Astrocyte (in vitro differentiated cells and primary cell): ENCODE data around the gene GFRA1. TPM values are rescaled to one million over a fixed set of nuclear protein-coding genes. Genes with fewer than 3 reads are reported as not detected.

ENCODE experiments used
- DNase-seq: peaks from one replicate; pipeline ENCODE4 v3.0.0-alpha.2; 2010; ENCODE audit warnings: low read depth
- FAIRE-seq: peaks from 2 replicates; lab custom pipeline; 2011; peaks lifted over from hg19 to GRCh38; lab: Jason Lieb, UNC
- H2AFZ ChIP-seq: 2 replicates; pipeline ENCODE4 v1.6.0; 2012; ENCODE audit warnings: low read depth, low read length, inconsistent platforms
- H3K27ac ChIP-seq: 2 replicates; pipeline ENCODE4 v1.5.1; 2011; ENCODE audit warnings: low read depth, low read length, inconsistent platforms
- H3K27me3 ChIP-seq: 2 replicates; pipeline ENCODE4 v1.6.0; 2011; ENCODE audit warnings: low read length, inconsistent platforms; ENCODE audit not compliant: insufficient read depth
- H3K36me3 ChIP-seq: 2 replicates; pipeline ENCODE4 v1.5.1; 2011; ENCODE audit warnings: low read length, inconsistent platforms; ENCODE audit not compliant: insufficient read depth
- H3K4me1 ChIP-seq: 2 replicates; pipeline ENCODE4 v1.5.1; 2011; ENCODE audit warnings: low read length, inconsistent platforms; ENCODE audit not compliant: insufficient read depth
- H3K4me2 ChIP-seq: 2 replicates; pipeline ENCODE4 v1.6.0; 2012; ENCODE audit warnings: low read length, inconsistent platforms
- H3K4me3 ChIP-seq: 2 replicates; pipeline ENCODE4 v1.5.1; 2011; ENCODE audit warnings: low read depth, mild to moderate bottlenecking, low read length, inconsistent platforms; ENCODE audit not compliant: insufficient read depth
- H3K79me2 ChIP-seq: 2 replicates; pipeline ENCODE4 v1.6.0; 2012; ENCODE audit warnings: mild to moderate bottlenecking, low read length, inconsistent platforms; ENCODE audit not compliant: insufficient read depth
- H3K9ac ChIP-seq: 2 replicates; pipeline ENCODE4 v1.6.0; 2012; ENCODE audit warnings: mild to moderate bottlenecking, low read length, inconsistent platforms
- H3K9me3 ChIP-seq: 2 replicates; pipeline ENCODE4 v1.5.1; 2012; ENCODE audit warnings: low read depth, mild to moderate bottlenecking, low read length, inconsistent platforms; ENCODE audit not compliant: insufficient read depth
- H4K20me1 ChIP-seq: 2 replicates; pipeline ENCODE4 v1.6.0; 2012; ENCODE audit warnings: low read length, inconsistent platforms; ENCODE audit not compliant: insufficient read depth
- H3K27ac Mint-ChIP-seq: one replicate; pipeline ENCODE4 v1.8.0; 2021; ENCODE audit warnings: mild to moderate bottlenecking, mixed read lengths; ENCODE audit not compliant: unreplicated experiment
- H3K27me3 Mint-ChIP-seq: one replicate; pipeline ENCODE4 v1.8.0; 2021; ENCODE audit warnings: low read depth, mixed read lengths; ENCODE audit not compliant: unreplicated experiment
- H3K36me3 Mint-ChIP-seq: one replicate; pipeline ENCODE4 v1.8.0; 2021; ENCODE audit warnings: low read depth, mixed read lengths; ENCODE audit not compliant: unreplicated experiment
- H3K4me1 Mint-ChIP-seq: one replicate; pipeline ENCODE4 v1.8.0; 2021; ENCODE audit warnings: low read depth, mixed read lengths; ENCODE audit not compliant: unreplicated experiment
- H3K4me3 Mint-ChIP-seq: one replicate; pipeline ENCODE4 v1.8.0; 2021; ENCODE audit warnings: mild to moderate bottlenecking, moderate library complexity, mixed read lengths; ENCODE audit not compliant: unreplicated experiment
- H3K9me3 Mint-ChIP-seq: one replicate; pipeline ENCODE4 v1.8.0; 2021; ENCODE audit warnings: mild to moderate bottlenecking, mixed read lengths; ENCODE audit not compliant: unreplicated experiment
- CTCF ChIP-seq: IDR thresholded peaks from 2 replicates; pipeline ENCODE4 v1.5.1; 2011; ENCODE audit warnings: low read depth, mild to moderate bottlenecking, inconsistent platforms, low read length, moderate library complexity; ENCODE audit not compliant: insufficient read depth
- EZH2 ChIP-seq: IDR thresholded peaks from 2 replicates; pipeline ENCODE4 v1.6.1; 2012; ENCODE audit warnings: mild to moderate bottlenecking, low read length, inconsistent platforms; ENCODE audit not compliant: insufficient read depth
- total RNA-seq: library from RNA; stranded (reverse); gene quantifications from 2 replicates; pipeline ENCODE4 v1.2.1, GENCODE V29; 2021

GFRA1 gene
- total RNA-seq, 1 donor from 2014 or later: 24.2 TPM

DNA sequence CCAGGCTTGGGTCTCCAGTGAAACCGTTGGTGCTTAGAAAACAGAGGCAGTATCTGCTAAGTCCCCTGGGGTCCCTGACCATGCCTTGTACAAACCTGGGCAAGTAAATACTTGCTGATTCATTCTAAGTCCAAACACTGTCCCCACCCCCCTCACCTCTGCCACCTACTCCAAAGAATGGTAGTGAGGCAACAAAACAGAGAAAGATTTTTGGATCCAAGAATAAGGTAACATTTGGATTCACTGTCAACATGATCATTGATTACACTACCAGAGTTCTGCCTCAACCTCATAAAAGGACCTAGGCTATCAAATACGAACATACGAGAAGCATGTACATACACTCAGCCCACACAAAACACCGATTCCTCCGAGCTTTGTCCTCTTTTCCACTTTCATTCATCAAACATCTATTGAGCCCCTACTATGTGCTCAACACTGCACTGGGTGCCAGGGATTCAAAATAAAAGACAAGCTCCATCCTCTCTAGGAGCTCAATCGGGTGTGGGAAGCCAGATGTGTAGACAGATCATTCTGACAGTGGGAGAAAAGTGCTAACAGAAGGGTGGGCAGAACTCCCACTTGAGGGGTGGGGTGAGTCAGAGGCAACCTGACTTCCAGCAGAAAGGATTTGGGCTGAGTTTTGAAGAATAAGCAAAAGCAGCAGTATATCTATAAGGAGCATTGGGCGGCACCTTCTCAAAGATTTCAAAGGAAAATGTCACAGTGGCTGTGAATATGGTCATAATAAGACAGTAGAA is 71.2 kb downstream of the GFRA1 start:
- H3K27ac ChIP-seq: no peak overlapping the region
- no peak overlapping the region for H3K4me2 ChIP-seq
- H3K9me3 Mint-ChIP-seq: no peaks in the 10 kb centered on the region
- no peak overlapping the region for H3K4me3 ChIP-seq
- H3K4me1 ChIP-seq: no peaks in the 10 kb centered on the region
- H3K36me3 ChIP-seq: no peaks in the 10 kb centered on the region
- peaks cover 5% of the 10 kb centered on the region for H3K9me3 ChIP-seq
- FAIRE-seq (no peak), DNase-seq (no peak)
- peaks cover 4% of the 10 kb centered on the region for H3K4me1 Mint-ChIP-seq
- H3K9ac ChIP-seq: no peak overlapping the region
- TF ChIP-seq CTCF (no peak), EZH2 (no peak)
- no peaks in the 10 kb centered on the region for H4K20me1 ChIP-seq
- no peak overlapping the region for H3K4me3 Mint-ChIP-seq
- peaks cover 10% of the 10 kb centered on the region for H3K27me3 Mint-ChIP-seq
- no peak overlapping the region for H2AFZ ChIP-seq
- H3K36me3 Mint-ChIP-seq: no peaks in the 10 kb centered on the region
- H3K27ac Mint-ChIP-seq: no peak overlapping the region
- H3K27me3 ChIP-seq: no peaks in the 10 kb centered on the region
- H3K79me2 ChIP-seq: no peaks in the 10 kb centered on the region

GRCh38 chr10:116201011-116201410 is 72.0 kb downstream of the GFRA1 start:
- Histone ChIP-seq H3K4me3 (no peak overlapping the region), H3K36me3 (no peaks in the 10 kb centered on the region), H4K20me1 (no peaks in the 10 kb centered on the region), H3K4me2 (no peak overlapping the region), H3K27me3 (no peaks in the 10 kb centered on the region), H3K79me2 (no peaks in the 10 kb centered on the region), H3K4me1 (no peaks in the 10 kb centered on the region), H3K9ac (no peak overlapping the region), H3K27ac (no peak overlapping the region), H2AFZ (no peak overlapping the region), H3K9me3 (peaks cover 5% of the 10 kb centered on the region)
- H3K27ac Mint-ChIP-seq: no peak overlapping the region
- FAIRE-seq (no peak), DNase-seq (peak; percentile 71)
- peaks cover 4% of the 10 kb centered on the region for H3K4me1 Mint-ChIP-seq
- H3K9me3 Mint-ChIP-seq: no peaks in the 10 kb centered on the region
- H3K27me3 Mint-ChIP-seq: peaks cover 10% of the 10 kb centered on the region
- TF ChIP-seq CTCF (no peak), EZH2 (no peak)
- no peaks in the 10 kb centered on the region for H3K36me3 Mint-ChIP-seq
- no peak overlapping the region for H3K4me3 Mint-ChIP-seq

DNA sequence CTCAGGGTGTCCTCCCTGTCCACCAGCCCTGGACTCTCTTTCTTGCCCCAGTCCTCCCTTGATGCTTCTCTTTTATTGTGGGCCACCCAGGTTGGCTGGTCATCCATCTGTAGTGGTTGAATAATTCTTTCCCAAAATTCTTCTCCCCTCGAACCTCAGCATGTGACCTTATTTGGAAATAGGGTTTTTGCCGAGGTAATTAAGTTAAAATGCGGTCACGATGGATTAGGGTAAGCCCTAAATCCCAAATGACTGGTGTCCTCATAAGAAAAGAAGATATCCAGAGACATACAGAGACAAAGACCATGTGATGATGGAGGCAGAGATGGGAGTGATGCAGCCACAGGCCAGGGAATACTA is 74.3 kb downstream of the GFRA1 start:
- TF ChIP-seq CTCF (no peak), EZH2 (no peak)
- no peak overlapping the region for H3K9ac ChIP-seq
- no peaks in the 10 kb centered on the region for H3K79me2 ChIP-seq
- H3K4me2 ChIP-seq: no peak overlapping the region
- Mint-ChIP-seq H3K27me3 (peaks cover 9% of the 10 kb centered on the region), H3K27ac (no peak overlapping the region), H3K4me3 (no peak overlapping the region), H3K9me3 (peaks cover 9% of the 10 kb centered on the region), H3K4me1 (peaks cover 4% of the 10 kb centered on the region), H3K36me3 (no peaks in the 10 kb centered on the region)
- H3K4me3 ChIP-seq: no peak overlapping the region
- H3K9me3 ChIP-seq: peaks cover 11% of the 10 kb centered on the region
- no peak overlapping the region for H3K27ac ChIP-seq
- no peaks in the 10 kb centered on the region for H3K36me3 ChIP-seq
- FAIRE-seq (no peak), DNase-seq (no peak)
- H2AFZ ChIP-seq: no peak overlapping the region
- no peaks in the 10 kb centered on the region for H3K27me3 ChIP-seq
- no peaks in the 10 kb centered on the region for H4K20me1 ChIP-seq
- H3K4me1 ChIP-seq: no peaks in the 10 kb centered on the region
